ENCODE results near the gene DNAAF2. TPM values are rescaled to one million over a fixed set of nuclear protein-coding genes. Genes with fewer than 3 reads are reported as not detected.

The DNAAF2 gene
- total and polyA plus RNA-seq, 4 donors, result 4.2 to 8.2 (median 5.3) TPM

DNA sequence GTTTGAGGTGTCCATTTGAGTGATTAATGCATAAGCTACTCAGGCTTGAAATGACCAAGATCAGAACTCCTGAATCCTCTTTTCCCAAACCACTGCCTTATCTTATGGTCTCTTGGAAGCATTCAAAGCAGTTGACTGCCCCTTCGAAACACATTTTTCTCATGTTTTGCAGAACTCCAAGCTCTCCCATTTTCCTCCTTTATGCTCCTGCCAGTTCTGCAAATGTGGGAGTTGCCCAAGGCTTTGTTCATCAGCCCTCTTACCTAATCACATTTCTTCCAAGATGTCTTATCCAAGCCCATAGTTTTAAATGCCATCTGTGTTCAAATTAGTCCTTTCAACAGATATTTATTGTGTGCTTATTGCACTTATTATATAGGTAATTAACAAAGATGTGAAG lies 1.8 kb upstream of the DNAAF2 start:
- DNase-seq (ENCODE audit: low spot score), result no peak
- 96% methylated on average over 1 of the region's 1 CpG for WGBS
- TF ChIP-seq JUND (IDR thresholded peaks at IDR 0.05) (no peak), TAF1 (conservative IDR thresholded peaks at IDR 0.05) (no peak), HNF4G (IDR thresholded peaks at IDR 0.05) (no peak)
- no peak overlapping the region for H3K9ac ChIP-seq (ENCODE audit: low read depth in 1 of 2, low read length in 2 of 2)
- no peak overlapping the region for H3K4me3 ChIP-seq (ENCODE audit: low read depth in 1 of 3, low read length in 3 of 3)
- H3K4me1 ChIP-seq (ENCODE audit: control insufficient read depth in 4 of 4, insufficient read depth in 4 of 4, low read length in 3 of 4), result peaks cover 4 to 39% (median 29%) of the 10 kb centered on the region in 4 donors
- H3K27me3 ChIP-seq (ENCODE audit: control insufficient read depth in 4 of 4, insufficient read depth in 4 of 4, low read length in 3 of 4), result no peaks in the 10 kb centered on the region
- peaks cover 0 to 6% (median 0%) of the 10 kb centered on the region in 4 donors for H3K36me3 ChIP-seq (ENCODE audit: control insufficient read depth in 4 of 4, insufficient read depth in 3 of 4, low read depth in 1 of 4, low read length in 3 of 4)
- H3K27ac ChIP-seq (ENCODE audit: low read depth in 1 of 2, low read length in 2 of 2), result no peak overlapping the region
- no peaks in the 10 kb centered on the region for H3K9me3 ChIP-seq (ENCODE audit: control insufficient read depth in 4 of 4, low read length in 3 of 4)

DNA sequence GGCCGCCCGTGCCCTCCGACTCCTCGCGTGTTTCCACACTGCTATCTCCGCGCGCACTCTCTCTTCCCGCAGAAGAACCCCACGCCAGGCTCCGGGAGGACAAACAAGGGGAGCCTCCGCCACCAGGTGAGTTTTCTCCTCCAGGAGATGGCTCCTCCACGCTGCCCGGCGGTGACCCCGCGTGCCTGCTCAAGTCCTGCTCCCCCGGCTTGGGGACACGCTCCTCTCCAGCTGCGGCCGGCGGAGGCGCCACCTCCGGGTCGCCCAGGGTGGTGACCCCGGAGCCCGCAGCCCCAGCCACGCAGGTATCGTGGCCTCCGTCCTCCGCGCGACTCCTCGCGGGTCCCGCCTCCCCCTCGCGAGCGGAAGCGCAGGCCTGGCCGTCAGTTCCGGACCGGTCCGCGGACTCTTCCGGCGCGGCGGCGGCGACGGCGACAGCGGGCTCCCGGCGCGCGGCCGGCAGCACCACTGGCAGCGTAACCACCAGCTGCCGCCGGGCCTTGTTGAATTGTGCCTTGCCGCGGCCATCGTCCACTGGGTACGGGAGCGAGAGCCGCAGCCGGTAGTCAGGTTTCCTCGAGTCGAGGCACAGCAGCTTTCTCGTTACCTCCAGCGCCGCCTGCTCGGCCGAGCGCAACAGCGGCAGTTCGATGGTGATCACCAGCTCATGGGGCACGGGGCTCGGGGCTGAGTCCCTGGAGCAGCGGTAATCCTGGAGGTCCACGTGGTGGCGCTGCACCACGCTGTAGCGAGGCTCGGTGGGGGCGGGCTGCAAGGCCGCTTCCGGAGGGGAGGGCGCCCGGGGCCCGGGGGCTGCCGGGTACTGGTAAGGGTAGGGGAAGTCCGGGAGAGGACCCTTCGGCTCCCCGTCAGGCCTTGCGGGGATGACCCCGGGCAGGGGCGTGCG lies 1.2 kb downstream of the DNAAF2 start:
- Histone ChIP-seq H3K27ac (ENCODE audit: low read depth in 1 of 2, low read length in 2 of 2) (peak overlapping the region; percentile 89 to 99), H3K27me3 (ENCODE audit: control insufficient read depth in 4 of 4, insufficient read depth in 4 of 4, low read length in 3 of 4) (no peaks in the 10 kb centered on the region), H3K4me1 (ENCODE audit: control insufficient read depth in 4 of 4, insufficient read depth in 4 of 4, low read length in 3 of 4) (peaks cover 2 to 21% (median 10%) of the 10 kb centered on the region in 4 donors), H3K9ac (ENCODE audit: low read depth in 1 of 2, low read length in 2 of 2) (peak overlapping the region; percentile 89 to 98), H3K36me3 (ENCODE audit: control insufficient read depth in 4 of 4, insufficient read depth in 3 of 4, low read depth in 1 of 4, low read length in 3 of 4) (peaks cover 0 to 6% (median 0%) of the 10 kb centered on the region in 4 donors), H3K4me3 (ENCODE audit: low read depth in 1 of 3, low read length in 3 of 3) (peak overlapping the region; percentile 55 to 95 (median 85)), H3K9me3 (ENCODE audit: control insufficient read depth in 4 of 4, low read length in 3 of 4) (no peaks in the 10 kb centered on the region)
- peak; percentile 89 for DNase-seq (ENCODE audit: low spot score)
- under 1% methylated on average over 101 of the region's 101 CpGs for WGBS
- TF ChIP-seq RAD21 (IDR thresholded peaks at IDR 0.05) (peak; percentile 90), JUND (IDR thresholded peaks at IDR 0.05) (no peak), GABPA (IDR thresholded peaks at IDR 0.05 in 1 of 2, conservative IDR thresholded peaks at IDR 0.05 in 1 of 2) (peak in 1 of 2 donors; percentile 79), HNF4G (IDR thresholded peaks at IDR 0.05) (no peak), FOXA1 (IDR thresholded peaks at IDR 0.05) (no peak), SP1 (IDR thresholded peaks at IDR 0.05) (peak; percentile 22), YY1 (IDR thresholded peaks at IDR 0.05) (peak; percentile 45)
- TF ChIP-seq, protein P1, sequence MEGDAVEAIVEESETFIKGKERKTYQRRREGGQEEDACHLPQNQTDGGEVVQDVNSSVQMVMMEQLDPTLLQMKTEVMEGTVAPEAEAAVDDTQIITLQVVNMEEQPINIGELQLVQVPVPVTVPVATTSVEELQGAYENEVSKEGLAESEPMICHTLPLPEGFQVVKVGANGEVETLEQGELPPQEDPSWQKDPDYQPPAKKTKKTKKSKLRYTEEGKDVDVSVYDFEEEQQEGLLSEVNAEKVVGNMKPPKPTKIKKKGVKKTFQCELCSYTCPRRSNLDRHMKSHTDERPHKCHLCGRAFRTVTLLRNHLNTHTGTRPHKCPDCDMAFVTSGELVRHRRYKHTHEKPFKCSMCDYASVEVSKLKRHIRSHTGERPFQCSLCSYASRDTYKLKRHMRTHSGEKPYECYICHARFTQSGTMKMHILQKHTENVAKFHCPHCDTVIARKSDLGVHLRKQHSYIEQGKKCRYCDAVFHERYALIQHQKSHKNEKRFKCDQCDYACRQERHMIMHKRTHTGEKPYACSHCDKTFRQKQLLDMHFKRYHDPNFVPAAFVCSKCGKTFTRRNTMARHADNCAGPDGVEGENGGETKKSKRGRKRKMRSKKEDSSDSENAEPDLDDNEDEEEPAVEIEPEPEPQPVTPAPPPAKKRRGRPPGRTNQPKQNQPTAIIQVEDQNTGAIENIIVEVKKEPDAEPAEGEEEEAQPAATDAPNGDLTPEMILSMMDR (IDR thresholded peaks at IDR 0.05; ENCODE audit: low read depth, low read length, missing input control), result peak; percentile 80
- TF ChIP-seq, protein P2, sequence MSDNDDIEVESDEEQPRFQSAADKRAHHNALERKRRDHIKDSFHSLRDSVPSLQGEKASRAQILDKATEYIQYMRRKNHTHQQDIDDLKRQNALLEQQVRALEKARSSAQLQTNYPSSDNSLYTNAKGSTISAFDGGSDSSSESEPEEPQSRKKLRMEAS (IDR thresholded peaks at IDR 0.05), result peak; percentile 42
- TF ChIP-seq, protein P3, sequence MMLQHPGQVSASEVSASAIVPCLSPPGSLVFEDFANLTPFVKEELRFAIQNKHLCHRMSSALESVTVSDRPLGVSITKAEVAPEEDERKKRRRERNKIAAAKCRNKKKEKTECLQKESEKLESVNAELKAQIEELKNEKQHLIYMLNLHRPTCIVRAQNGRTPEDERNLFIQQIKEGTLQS (IDR thresholded peaks at IDR 0.05), result no peak
- TF ChIP-seq, protein P4, sequence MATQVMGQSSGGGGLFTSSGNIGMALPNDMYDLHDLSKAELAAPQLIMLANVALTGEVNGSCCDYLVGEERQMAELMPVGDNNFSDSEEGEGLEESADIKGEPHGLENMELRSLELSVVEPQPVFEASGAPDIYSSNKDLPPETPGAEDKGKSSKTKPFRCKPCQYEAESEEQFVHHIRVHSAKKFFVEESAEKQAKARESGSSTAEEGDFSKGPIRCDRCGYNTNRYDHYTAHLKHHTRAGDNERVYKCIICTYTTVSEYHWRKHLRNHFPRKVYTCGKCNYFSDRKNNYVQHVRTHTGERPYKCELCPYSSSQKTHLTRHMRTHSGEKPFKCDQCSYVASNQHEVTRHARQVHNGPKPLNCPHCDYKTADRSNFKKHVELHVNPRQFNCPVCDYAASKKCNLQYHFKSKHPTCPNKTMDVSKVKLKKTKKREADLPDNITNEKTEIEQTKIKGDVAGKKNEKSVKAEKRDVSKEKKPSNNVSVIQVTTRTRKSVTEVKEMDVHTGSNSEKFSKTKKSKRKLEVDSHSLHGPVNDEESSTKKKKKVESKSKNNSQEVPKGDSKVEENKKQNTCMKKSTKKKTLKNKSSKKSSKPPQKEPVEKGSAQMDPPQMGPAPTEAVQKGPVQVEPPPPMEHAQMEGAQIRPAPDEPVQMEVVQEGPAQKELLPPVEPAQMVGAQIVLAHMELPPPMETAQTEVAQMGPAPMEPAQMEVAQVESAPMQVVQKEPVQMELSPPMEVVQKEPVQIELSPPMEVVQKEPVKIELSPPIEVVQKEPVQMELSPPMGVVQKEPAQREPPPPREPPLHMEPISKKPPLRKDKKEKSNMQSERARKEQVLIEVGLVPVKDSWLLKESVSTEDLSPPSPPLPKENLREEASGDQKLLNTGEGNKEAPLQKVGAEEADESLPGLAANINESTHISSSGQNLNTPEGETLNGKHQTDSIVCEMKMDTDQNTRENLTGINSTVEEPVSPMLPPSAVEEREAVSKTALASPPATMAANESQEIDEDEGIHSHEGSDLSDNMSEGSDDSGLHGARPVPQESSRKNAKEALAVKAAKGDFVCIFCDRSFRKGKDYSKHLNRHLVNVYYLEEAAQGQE (IDR thresholded peaks at IDR 0.05), result peak; percentile 78

Data from liver (tissue), 9 donors.